GM23338 (cell line): ENCODE measurements around the gene SEMA4D.

Source experiments
- CREB1 ChIP-seq: fragments of 250-450 bp; sonication (Bioruptor Pico); IDR thresholded peaks from 2 replicates; pipeline ENCODE4 v1.5.0; 2020; ENCODE audit warnings: low read depth, mild to moderate bottlenecking, moderate library complexity
- CTCF ChIP-seq, 2 experiments: fragments of 200-600 bp in 1 of 2; sonication (generic) in 1 of 2; conservative IDR thresholded peaks; 2 replicates each; pipeline versions ENCODE4 v1.5.1 to v1.6.1; 2016 to 2017; ENCODE audit warnings: antibody characterized with exemption in 2 of 2, low read depth in 2 of 2, mild to moderate bottlenecking in 2 of 2, moderate library complexity in 1 of 2
- ETS1 ChIP-seq: IDR thresholded peaks from 2 replicates; pipeline ENCODE4 v1.6.1; 2016; ENCODE audit warnings: antibody characterized with exemption
- EZH2 ChIP-seq: fragments of 200-600 bp; sonication (generic); IDR thresholded peaks from one replicate; pipeline ENCODE4 v1.8.0; 2017; ENCODE audit warnings: antibody characterized with exemption, mild to moderate bottlenecking, low read depth; ENCODE audit not compliant: unreplicated experiment
- EZH2phosphoT487 ChIP-seq: fragments of 200-600 bp; sonication (generic); IDR thresholded peaks from one replicate; pipeline ENCODE4 v1.8.1; 2018; ENCODE audit warnings: antibody characterized with exemption; ENCODE audit not compliant: unreplicated experiment
- JUNB ChIP-seq: IDR thresholded peaks from one replicate; pipeline ENCODE4 v1.6.1; 2016; ENCODE audit warnings: antibody characterized with exemption; ENCODE audit not compliant: unreplicated experiment
- NANOG ChIP-seq: IDR thresholded peaks from 2 replicates; pipeline ENCODE4 v1.6.1; 2016; ENCODE audit warnings: antibody characterized with exemption, borderline replicate concordance
- POLR2AphosphoS5 ChIP-seq: IDR thresholded peaks from 2 replicates; pipeline ENCODE4 v1.6.1; 2016; ENCODE audit warnings: antibody characterized with exemption, low read depth
- STAT1 ChIP-seq: IDR thresholded peaks from one replicate; pipeline ENCODE4 v1.6.1; 2016; ENCODE audit warnings: antibody characterized with exemption; ENCODE audit not compliant: unreplicated experiment
- ZNF114 ChIP-seq: fragments of 250-450 bp; sonication (Bioruptor Pico); IDR thresholded peaks from 2 replicates; pipeline ENCODE4 v1.5.0; 2020; ENCODE audit warnings: mild to moderate bottlenecking, moderate library complexity
- ZNF331 ChIP-seq: fragments of 250-450 bp; sonication (Bioruptor Pico); IDR thresholded peaks from 2 replicates; pipeline ENCODE4 v1.5.0; 2020; ENCODE audit warnings: low read depth, mild to moderate bottlenecking, moderate library complexity
- TF ChIP-seq, protein P1 (sequence below): IDR thresholded peaks from one replicate; pipeline ENCODE4 v1.6.1; 2018; ENCODE audit warnings: antibody characterized with exemption; ENCODE audit not compliant: unreplicated experiment

DNA sequence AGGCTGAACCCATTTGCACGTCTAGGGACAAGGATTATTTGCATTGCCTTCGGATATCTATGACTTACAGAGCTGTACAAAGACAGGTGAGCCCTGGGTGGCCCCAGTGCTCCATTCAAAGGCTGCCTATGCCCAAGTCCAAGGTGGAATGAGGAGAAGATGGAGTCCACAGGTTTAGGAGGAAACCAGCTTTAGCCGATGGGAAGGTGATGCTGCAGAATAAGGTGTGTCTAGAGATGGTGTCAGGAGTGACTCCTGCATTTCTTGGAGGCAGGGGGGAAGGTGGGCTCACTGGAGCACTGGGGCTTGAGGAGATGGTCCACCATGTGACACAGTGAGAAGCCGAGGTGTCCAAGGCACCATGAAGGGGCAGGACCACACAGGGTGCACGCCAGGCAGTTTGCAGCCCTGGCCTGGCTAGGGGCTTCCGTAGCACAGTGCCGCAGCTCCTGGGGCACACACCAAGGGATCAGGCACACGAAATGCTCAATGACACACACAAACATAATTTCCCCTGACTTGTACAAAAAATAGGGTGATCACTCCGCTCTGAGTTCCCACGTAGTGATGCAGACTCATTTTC lies 32.1 kb downstream of the SEMA4D start:
- TF ChIP-seq CTCF (conservative IDR thresholded peaks at IDR 0.05; ENCODE audit: low read depth in 2 of 2) = no peak
- no peak for TF ChIP-seq POLR2AphosphoS5
- TF ChIP-seq CREB1 (CRISPR knock-in tag) = no peak
- no peak for TF ChIP-seq ZNF331 (CRISPR knock-in tag)
- TF ChIP-seq, protein P1, sequence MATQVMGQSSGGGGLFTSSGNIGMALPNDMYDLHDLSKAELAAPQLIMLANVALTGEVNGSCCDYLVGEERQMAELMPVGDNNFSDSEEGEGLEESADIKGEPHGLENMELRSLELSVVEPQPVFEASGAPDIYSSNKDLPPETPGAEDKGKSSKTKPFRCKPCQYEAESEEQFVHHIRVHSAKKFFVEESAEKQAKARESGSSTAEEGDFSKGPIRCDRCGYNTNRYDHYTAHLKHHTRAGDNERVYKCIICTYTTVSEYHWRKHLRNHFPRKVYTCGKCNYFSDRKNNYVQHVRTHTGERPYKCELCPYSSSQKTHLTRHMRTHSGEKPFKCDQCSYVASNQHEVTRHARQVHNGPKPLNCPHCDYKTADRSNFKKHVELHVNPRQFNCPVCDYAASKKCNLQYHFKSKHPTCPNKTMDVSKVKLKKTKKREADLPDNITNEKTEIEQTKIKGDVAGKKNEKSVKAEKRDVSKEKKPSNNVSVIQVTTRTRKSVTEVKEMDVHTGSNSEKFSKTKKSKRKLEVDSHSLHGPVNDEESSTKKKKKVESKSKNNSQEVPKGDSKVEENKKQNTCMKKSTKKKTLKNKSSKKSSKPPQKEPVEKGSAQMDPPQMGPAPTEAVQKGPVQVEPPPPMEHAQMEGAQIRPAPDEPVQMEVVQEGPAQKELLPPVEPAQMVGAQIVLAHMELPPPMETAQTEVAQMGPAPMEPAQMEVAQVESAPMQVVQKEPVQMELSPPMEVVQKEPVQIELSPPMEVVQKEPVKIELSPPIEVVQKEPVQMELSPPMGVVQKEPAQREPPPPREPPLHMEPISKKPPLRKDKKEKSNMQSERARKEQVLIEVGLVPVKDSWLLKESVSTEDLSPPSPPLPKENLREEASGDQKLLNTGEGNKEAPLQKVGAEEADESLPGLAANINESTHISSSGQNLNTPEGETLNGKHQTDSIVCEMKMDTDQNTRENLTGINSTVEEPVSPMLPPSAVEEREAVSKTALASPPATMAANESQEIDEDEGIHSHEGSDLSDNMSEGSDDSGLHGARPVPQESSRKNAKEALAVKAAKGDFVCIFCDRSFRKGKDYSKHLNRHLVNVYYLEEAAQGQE = no peak
- no peak for TF ChIP-seq EZH2phosphoT487
- no peak for TF ChIP-seq EZH2
- TF ChIP-seq JUNB = no peak
- TF ChIP-seq NANOG = no peak
- no peak for TF ChIP-seq ZNF114
- no peak for TF ChIP-seq ETS1
- no peak for TF ChIP-seq STAT1
